ENCODE results near the gene SERINC5.

- TF ChIP-seq CTCF (conservative IDR thresholded peaks at IDR 0.05; ENCODE audit: low read length) (no peak), EZH2phosphoT487 (IDR thresholded peaks at IDR 0.05; ENCODE audit: borderline replicate concordance) (no peak)
Measured at GRCh38 chr5:80223561-80223960, 32.3 kb downstream of the SERINC5 start.
